KOPT-K1 (cell line): ENCODE results near the gene ITGB6.

Experiments used
- H3K27ac ChIP-seq: fragments of 200-600 bp; sonication (generic); 2 replicates; pipeline ENCODE4 v1.5.1; 2016; ENCODE audit warnings: antibody characterized with exemption, mild to moderate bottlenecking, low read depth, low read length; ENCODE audit not compliant: poor library complexity, severe bottlenecking
- H3K36me3 ChIP-seq: fragments of 200-600 bp; sonication (generic); 2 replicates; pipeline ENCODE4 v1.5.1; 2017; ENCODE audit warnings: antibody characterized with exemption, mild to moderate bottlenecking, low read length, moderate library complexity; ENCODE audit not compliant: insufficient read depth
- H3K9me3 ChIP-seq: fragments of 200-600 bp; sonication (generic); 2 replicates; pipeline ENCODE4 v1.5.1; 2017; ENCODE audit warnings: antibody characterized with exemption, low read length, mild to moderate bottlenecking; ENCODE audit not compliant: insufficient read depth, poor library complexity, severe bottlenecking

ITGB6 gene

DNA sequence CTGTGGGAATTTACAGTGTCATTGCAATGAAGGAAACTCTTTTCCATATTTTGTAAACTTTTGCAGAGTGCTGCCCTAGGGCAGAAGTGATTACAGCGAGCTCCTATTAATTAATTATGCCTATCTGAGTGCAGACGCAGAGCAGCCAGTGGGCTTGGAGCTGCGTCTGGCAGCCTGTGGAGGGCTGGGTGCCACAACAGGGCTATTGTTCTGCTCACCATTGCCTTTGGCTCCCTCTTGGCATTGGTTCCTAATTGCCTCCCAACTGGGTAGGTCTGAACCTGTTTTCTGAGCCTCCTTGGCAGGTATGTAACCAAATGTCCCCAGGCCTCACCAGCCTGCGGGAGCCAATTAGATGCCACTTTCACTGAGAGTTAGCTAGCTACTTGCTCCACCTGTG is 25.6 kb upstream of the ITGB6 start:
- H3K27ac ChIP-seq = no peak overlapping the region
- no peaks in the 10 kb centered on the region for H3K9me3 ChIP-seq
- H3K36me3 ChIP-seq = no peaks in the 10 kb centered on the region

DNA sequence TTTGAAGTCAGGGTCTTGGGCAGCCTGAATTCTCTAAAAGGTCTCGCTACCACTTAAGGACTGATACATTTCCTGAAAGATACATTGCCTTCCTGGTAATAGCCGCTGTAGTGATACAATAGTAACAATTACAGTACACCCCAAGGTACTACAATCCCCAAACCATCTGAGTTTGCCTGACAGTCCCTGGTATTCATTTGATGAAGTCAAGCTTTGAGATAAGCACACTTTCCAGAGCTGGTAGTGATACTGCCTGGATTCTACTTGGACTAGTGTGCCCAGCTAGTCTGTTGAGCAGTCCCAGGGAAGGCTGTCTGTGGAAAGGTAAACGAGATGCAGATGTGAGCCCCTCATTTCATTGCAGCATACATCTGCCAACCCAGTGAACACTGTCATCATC is 24.4 kb upstream of the ITGB6 start:
- no peaks in the 10 kb centered on the region for H3K9me3 ChIP-seq
- no peaks in the 10 kb centered on the region for H3K36me3 ChIP-seq
- no peak overlapping the region for H3K27ac ChIP-seq

DNA sequence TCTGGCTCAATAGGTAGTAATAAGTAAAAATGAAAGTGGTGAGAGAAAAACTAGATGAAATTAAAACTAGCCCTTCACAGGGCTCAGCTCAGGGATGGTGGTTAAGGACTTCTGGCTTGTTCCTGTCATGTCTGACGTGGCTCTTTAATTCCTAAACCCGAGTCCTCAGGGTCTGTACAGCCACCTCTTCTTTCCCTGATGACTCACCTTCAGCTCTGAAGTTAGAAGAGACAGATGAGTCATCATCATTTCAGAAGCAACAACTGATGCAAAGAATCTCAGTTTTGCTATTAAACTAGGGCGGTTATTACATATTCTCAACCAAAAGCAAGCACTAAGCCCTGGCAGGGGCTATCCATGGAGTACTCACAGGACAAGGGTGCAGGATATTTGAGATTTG is 24.0 kb upstream of the ITGB6 start:
- H3K36me3 ChIP-seq = no peaks in the 10 kb centered on the region
- no peak overlapping the region for H3K27ac ChIP-seq
- no peaks in the 10 kb centered on the region for H3K9me3 ChIP-seq

DNA sequence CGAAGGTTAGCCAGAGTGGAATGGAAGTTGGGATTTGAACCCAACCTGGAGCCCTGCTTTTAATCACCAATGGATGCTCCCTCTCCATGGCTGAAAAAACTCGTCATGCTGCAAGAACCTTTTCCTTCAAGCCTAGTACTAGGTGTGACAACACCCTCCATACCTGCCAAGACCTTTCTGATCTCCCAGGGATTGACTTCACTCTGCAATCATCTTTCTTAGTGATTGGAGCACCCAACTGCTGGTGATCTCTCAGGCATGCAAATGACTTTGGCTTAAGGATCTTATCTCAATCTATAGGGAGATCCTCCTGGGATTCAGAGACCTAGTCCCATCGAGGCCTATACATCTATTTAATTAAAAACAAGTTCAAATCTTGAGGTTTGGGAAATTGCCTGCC is 23.5 kb upstream of the ITGB6 start:
- Histone ChIP-seq H3K27ac (no peak overlapping the region), H3K36me3 (no peaks in the 10 kb centered on the region), H3K9me3 (no peaks in the 10 kb centered on the region)

DNA sequence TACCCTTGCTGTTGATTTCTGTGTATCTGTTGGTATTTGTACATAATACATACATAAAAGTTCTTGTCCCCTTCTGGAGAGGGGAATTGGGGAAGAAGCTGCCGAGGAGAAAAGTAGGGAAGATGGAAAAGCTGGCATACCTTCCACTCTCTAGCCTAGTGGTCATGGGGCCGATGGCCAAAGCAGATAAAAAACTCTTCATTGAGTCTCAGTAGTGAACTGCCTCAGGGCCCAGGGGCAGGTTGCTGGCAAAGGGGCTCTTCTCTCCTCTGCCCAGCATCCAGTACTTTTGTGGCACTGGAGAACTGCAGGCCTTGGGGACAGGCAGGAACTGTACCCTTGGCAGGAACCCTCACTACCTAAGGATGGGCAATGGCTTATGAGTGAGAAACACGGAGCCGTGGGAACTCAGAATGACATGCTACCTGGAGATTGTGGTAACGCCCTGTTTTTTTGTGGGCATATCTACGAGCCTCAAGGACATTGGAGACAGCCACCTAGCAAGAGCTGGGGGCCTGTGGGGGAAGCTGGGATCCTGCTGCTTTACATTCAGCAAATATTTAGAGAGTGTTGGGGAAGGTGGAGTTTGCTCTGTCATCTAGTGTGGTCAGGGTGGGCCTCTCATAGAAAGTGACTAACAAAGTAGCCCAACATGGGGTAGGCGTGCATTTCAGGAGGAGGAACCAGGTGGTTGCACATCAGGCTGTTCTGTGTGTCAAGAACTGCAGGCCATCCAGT is 22.6 kb upstream of the ITGB6 start:
- no peaks in the 10 kb centered on the region for H3K36me3 ChIP-seq
- no peak overlapping the region for H3K27ac ChIP-seq
- H3K9me3 ChIP-seq = no peaks in the 10 kb centered on the region

DNA sequence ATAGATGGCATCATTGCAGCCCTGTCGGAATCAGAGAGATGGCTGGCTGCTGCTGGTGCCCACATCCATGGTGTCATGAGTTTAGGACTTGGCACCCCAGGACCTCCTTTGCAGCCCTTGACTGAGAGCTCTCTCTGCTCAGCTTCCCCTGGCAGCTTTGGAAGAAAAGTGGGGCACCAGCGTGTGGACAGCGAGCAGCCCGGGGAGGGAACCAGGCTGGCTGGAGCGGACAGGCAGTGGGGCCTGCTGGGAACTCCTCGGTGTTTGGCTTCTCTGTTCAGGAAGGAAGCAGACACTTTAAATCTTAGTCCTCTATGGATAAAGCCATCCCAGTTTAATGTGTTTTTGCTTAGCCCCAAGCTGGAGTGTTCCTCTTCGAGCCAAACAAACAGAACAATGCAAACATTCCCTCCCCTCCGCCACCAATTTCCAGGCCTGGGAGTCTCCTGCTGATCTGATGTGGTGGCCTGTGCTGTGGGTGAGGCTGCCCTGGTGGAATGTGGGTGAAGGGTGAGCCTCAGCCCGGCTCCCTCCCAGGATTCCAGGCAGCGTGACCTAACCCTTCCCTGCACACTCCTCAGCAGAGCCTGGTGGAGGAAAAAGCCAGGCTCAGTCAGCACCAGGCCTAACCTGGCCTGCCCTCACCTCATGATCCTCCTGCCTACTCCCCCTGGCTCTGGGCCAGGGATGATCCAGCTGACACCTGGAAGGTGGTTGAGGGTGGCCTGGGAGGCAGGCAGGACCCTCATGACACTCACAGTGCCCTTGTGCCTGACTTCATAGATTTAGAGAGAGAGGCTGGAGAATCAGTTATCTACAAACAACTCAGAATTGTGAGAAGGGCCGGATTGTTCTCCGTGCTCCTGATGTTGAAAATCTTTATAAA is 21.6 kb upstream of the ITGB6 start:
- Histone ChIP-seq H3K36me3 (no peaks in the 10 kb centered on the region), H3K9me3 (no peaks in the 10 kb centered on the region), H3K27ac (no peak overlapping the region)

DNA sequence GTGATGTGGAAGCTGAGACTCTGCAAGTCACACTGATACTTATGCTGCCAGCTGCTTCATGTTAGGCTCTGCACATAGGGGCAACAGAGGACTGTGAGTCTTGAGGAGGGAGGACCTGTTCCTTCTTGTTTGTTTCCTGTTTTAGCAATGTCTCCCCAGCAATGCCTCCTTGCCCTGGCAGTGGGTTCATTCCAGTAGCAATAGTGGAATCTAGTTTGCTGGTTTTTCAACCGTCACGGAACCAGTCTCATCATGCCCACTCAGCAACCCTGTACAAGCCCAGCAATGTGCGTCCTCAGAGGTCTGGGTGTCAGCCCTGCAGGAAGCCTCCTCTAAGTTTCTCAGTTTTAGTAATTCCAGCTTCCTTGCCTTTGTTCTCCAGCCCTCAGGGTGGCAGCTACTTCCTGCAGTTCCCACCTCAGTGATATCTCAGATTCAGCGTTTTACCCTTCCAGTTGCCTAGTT is 20.5 kb upstream of the ITGB6 start:
- H3K36me3 ChIP-seq = no peaks in the 10 kb centered on the region
- H3K9me3 ChIP-seq = no peaks in the 10 kb centered on the region
- no peak overlapping the region for H3K27ac ChIP-seq

DNA sequence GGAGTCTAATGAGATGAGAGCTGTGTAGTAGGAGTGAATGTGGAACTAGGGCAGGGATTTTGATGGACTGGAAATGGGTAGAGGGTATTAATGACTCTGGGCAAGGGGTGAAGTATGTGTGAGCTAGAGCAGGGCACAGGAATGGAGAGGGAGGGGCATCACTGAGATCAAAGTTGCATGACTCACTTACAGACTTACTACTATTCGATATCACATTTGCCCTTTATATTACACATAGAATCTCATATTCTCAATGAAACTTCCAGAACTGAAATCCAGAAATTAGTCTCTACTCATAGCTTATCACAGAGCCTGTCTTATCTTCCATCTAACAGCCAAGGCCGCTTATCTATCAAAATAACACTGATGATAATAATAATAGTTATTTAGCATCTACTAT is 20.0 kb upstream of the ITGB6 start:
- no peaks in the 10 kb centered on the region for H3K9me3 ChIP-seq
- H3K27ac ChIP-seq = no peak overlapping the region
- H3K36me3 ChIP-seq = no peaks in the 10 kb centered on the region

DNA sequence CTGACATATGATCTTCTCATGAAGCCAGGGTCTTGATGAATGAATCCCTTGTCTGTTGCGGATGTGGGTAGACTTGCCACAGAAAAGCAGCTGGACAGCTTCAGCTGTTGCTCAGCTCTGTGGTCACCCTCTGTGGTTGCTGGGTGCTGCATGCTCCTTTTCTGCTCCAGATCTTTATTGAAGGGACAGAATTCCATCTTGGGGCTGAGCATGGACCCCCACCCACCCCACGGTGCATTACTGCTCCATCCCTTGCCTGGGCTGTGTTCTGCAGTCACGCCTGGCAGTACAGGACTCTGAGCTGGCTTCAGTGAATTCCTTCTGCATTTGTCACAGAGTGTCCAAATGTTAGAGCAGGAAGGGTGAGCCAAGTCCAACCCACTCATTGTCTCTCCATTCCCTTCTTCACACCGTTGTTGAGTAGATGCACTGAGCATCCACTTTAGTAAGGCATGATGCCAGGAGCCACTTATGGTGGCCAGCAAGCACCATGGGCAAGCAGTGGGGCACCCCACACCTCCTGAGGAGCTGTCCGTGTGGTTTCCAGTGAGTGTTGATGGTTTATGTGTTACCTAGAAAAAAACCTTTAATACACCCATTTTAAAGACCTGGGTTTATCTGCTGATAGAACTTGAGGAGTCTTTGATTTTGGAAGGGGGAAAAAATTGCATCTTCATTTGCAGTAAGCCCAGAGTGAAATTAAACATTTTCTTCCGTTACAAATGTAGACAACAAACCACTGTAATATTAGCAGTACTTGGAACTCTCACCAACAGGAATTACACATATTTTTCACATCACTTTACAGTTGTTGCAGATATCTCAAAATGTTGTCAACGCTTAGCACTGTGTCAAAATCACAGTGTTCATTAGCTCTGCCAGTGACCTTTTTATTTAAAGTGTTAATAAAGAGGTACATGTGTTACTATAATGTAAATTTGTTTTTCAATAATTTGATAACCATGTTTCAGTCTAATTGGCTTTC is 14.7 kb upstream of the ITGB6 start:
- Histone ChIP-seq H3K36me3 (no peaks in the 10 kb centered on the region), H3K9me3 (no peaks in the 10 kb centered on the region), H3K27ac (no peak overlapping the region)

DNA sequence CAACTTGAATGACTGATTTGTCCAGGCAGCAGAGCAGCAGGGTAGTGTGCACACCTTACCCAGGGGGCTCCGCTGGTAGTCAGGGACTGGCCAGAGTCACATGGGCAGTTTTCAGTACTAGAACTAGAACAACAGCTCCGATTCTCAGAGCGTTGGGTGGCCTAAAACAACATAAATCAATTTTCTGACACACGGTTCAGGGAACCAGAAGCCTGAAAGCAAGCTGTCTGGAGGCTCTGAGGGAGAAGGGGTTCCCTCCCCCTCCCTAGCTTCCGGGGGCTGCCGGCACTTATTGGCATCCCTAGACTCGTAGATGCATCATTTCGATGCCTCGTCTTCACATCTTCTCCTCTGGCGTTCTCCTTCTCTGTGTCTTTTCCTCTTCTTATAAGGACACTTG is 13.4 kb upstream of the ITGB6 start:
- no peak overlapping the region for H3K27ac ChIP-seq
- H3K36me3 ChIP-seq = no peaks in the 10 kb centered on the region
- H3K9me3 ChIP-seq = no peaks in the 10 kb centered on the region

DNA sequence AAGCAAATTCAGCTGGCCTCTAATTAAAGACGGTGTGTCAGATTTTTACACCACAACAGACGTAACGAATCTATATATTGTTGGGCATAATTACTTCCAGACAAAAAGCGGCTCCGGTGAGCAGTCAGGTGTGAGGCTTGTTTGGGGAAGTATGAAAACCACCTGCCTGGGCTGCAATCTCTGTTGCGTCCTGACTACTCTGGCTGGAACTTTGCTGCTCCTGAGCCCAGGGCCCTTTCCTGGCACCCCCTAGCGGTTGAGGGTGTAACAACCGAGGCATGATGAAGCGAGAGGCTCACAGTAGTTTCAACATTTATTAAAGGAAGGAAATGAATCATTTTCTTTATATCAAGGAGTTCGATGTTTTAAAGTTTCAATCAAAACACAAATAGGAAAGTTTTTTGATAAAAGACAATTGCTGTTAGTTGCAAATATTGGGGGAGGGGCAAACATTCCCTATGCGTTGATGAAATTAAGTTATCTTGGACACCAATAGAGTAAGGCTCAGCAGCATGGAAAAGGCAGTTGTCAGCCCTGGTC is 10.6 kb upstream of the ITGB6 start:
- Histone ChIP-seq H3K27ac (no peak overlapping the region), H3K36me3 (no peaks in the 10 kb centered on the region), H3K9me3 (no peaks in the 10 kb centered on the region)

DNA sequence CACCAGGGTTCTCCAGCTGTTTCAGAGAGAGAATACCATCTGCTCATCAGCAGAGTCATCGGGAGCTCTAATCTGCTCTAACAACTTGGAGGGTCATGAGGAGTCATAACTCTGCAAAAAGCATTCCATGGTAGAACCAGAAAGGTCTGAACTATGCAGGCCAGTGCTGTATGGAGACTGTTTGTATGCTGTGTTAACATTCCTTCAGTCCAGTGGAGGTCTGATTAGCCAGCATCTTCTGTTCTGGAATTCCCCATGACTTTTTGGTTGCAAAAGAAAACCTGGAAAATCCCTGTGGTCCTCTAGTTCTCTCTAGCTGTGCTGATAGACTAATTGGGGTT is 9.4 kb upstream of the ITGB6 start:
- no peaks in the 10 kb centered on the region for H3K36me3 ChIP-seq
- no peak overlapping the region for H3K27ac ChIP-seq
- H3K9me3 ChIP-seq = no peaks in the 10 kb centered on the region

DNA sequence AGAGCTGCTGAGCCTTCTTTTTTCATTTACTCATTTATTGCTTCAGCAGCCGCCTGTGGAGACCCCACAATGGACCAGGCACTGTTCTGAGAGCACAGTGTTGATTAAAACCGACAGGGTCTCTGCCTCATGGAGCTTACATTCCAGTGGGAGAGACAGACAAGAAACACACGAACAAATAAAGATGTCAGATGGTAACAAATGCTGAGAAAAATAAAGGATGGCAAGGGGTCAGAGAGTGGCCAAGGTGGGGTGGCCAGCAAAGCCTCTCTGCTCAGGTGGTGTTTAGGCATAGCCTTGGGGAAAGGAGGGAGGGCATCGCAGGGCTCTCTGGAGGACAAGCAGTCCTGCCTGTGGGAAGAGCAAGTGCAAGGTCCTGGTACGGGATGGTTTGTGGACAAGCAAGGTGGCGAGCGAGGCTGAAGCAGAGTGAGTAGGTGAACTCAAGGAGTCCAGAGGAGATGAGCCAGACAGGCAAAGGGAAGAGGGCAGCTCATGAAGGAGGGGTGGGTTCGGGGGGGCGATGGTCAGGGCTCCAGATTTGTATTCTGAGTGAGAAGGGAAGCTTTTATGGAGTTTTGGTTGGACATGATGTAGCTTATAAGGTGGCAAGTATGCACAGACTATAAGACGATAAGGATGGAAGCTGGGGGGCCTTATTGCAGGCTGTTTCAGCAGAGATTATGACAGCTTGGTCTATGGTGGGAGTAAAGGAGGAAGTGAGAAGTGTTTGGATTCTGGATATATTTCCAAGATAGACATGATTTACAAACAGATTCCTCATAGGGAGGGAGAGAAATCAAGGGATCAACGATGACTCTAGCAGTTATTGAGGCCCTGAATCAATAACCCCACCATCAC is 8.8 kb upstream of the ITGB6 start:
- Histone ChIP-seq H3K9me3 (no peaks in the 10 kb centered on the region), H3K36me3 (no peaks in the 10 kb centered on the region), H3K27ac (no peak overlapping the region)
